ENCODE results near the gene IPO11. TPM values are rescaled to one million over a fixed set of nuclear protein-coding genes. Genes with fewer than 3 reads are reported as not detected.
A peak's percentile ranks its signal among the peaks of the same experiment; 100 is the strongest.

The IPO11 gene
- total RNA-seq, 1 donor from 2014 or later: 66.9 TPM

- Histone ChIP-seq H2AFZ (replicated peaks) (no peak overlapping the region), H3K4me1 (peaks cover 6% of the 10 kb centered on the region), H3K4me2 (no peak overlapping the region), H3K9me3 (ENCODE audit: low read depth) (no peaks in the 10 kb centered on the region), H3K36me3 (no peaks in the 10 kb centered on the region), H4K20me1 (ENCODE audit: low read depth) (peaks cover 6% of the 10 kb centered on the region), H3K79me2 (ENCODE audit: low read depth) (peaks cover 9% of the 10 kb centered on the region), H3F3A (ENCODE audit: low read depth) (no peaks in the 10 kb centered on the region), H3K9ac (no peak overlapping the region), H3K27ac (no peak overlapping the region), H3K4me3 (no peak overlapping the region), H3K27me3 (no peaks in the 10 kb centered on the region)
- no peak overlapping the region for H3K27ac Mint-ChIP-seq
- DNase-seq (ENCODE audit: low spot score): no peak
- H3K4me3 Mint-ChIP-seq: no peak overlapping the region
- peaks cover 12% of the 10 kb centered on the region for H3K36me3 Mint-ChIP-seq
- no peaks in the 10 kb centered on the region for H3K9me3 Mint-ChIP-seq
- H3K4me1 Mint-ChIP-seq: no peaks in the 10 kb centered on the region
- TF ChIP-seq EZH2phosphoT487 (IDR thresholded peaks at IDR 0.05): no peak
- TF ChIP-seq CTCF (IDR thresholded peaks at IDR 0.05): no peak
- TF ChIP-seq EZH2 (IDR thresholded peaks at IDR 0.05): no peak
- no peaks in the 10 kb centered on the region for H3K27me3 Mint-ChIP-seq (ENCODE audit: insufficient read depth, low read depth)
These were observed 44.5 kb downstream of the IPO11 start for GRCh38 chr5:62457071-62457470.

- Histone ChIP-seq H3F3A (ENCODE audit: low read depth) (no peaks in the 10 kb centered on the region), H3K36me3 (no peaks in the 10 kb centered on the region), H2AFZ (replicated peaks) (no peak overlapping the region), H3K79me2 (ENCODE audit: low read depth) (peaks cover 35% of the 10 kb centered on the region), H3K27ac (no peak overlapping the region), H3K9ac (no peak overlapping the region), H3K4me1 (peaks cover 6% of the 10 kb centered on the region), H3K4me3 (no peak overlapping the region), H3K4me2 (no peak overlapping the region), H3K27me3 (no peaks in the 10 kb centered on the region), H3K9me3 (ENCODE audit: low read depth) (no peaks in the 10 kb centered on the region), H4K20me1 (ENCODE audit: low read depth) (peaks cover 6% of the 10 kb centered on the region)
- Mint-ChIP-seq H3K27ac (no peak overlapping the region), H3K9me3 (no peaks in the 10 kb centered on the region), H3K4me3 (no peak overlapping the region), H3K27me3 (ENCODE audit: insufficient read depth, low read depth) (no peaks in the 10 kb centered on the region), H3K36me3 (no peaks in the 10 kb centered on the region), H3K4me1 (no peaks in the 10 kb centered on the region)
- TF ChIP-seq EZH2 (IDR thresholded peaks at IDR 0.05) (no peak), CTCF (IDR thresholded peaks at IDR 0.05) (peak; percentile 87), EZH2phosphoT487 (IDR thresholded peaks at IDR 0.05) (no peak)
- DNase-seq (ENCODE audit: low spot score): peak; percentile 68
These were observed 48.0 kb downstream of the IPO11 start for GRCh38 chr5:62460578-62460983.

GRCh38 chr5:62461561-62461960 is 49.0 kb downstream of the IPO11 start:
- H3K36me3 Mint-ChIP-seq: no peaks in the 10 kb centered on the region
- no peaks in the 10 kb centered on the region for H3K4me1 Mint-ChIP-seq
- H3K4me2 ChIP-seq: no peak overlapping the region
- no peaks in the 10 kb centered on the region for H3K27me3 ChIP-seq
- TF ChIP-seq EZH2phosphoT487 (IDR thresholded peaks at IDR 0.05): no peak
- no peak for TF ChIP-seq CTCF (IDR thresholded peaks at IDR 0.05)
- TF ChIP-seq EZH2 (IDR thresholded peaks at IDR 0.05): no peak
- no peaks in the 10 kb centered on the region for H3K9me3 ChIP-seq (ENCODE audit: low read depth)
- H4K20me1 ChIP-seq (ENCODE audit: low read depth): peaks cover 6% of the 10 kb centered on the region
- no peaks in the 10 kb centered on the region for H3F3A ChIP-seq (ENCODE audit: low read depth)
- no peak overlapping the region for H3K9ac ChIP-seq
- DNase-seq (ENCODE audit: low spot score): no peak
- H3K27ac ChIP-seq: no peak overlapping the region
- H3K79me2 ChIP-seq (ENCODE audit: low read depth): peaks cover 39% of the 10 kb centered on the region
- H3K36me3 ChIP-seq: no peaks in the 10 kb centered on the region
- H3K4me3 ChIP-seq: no peak overlapping the region
- H2AFZ ChIP-seq (replicated peaks): no peak overlapping the region
- H3K27me3 Mint-ChIP-seq (ENCODE audit: insufficient read depth, low read depth): no peaks in the 10 kb centered on the region
- peaks cover 6% of the 10 kb centered on the region for H3K4me1 ChIP-seq
- H3K27ac Mint-ChIP-seq: no peak overlapping the region
- no peak overlapping the region for H3K4me3 Mint-ChIP-seq
- H3K9me3 Mint-ChIP-seq: no peaks in the 10 kb centered on the region
